GM18502 (cell line): ENCODE results near the gene CPLANE2.
"Not testable (repeated sequence)": the region's sequence is repeated elsewhere in the genome, so short reads cannot be mapped to it uniquely, and the experiment has no call there.

Experiments
- ATAC-seq: cut with Tn5 transposase; IDR thresholded peaks from one replicate; pipeline ENCODE4 v1.9.1; 2021; ENCODE audit warnings: mild to moderate bottlenecking; ENCODE audit not compliant: unreplicated experiment, poor library complexity

Gene CPLANE2

DNA sequence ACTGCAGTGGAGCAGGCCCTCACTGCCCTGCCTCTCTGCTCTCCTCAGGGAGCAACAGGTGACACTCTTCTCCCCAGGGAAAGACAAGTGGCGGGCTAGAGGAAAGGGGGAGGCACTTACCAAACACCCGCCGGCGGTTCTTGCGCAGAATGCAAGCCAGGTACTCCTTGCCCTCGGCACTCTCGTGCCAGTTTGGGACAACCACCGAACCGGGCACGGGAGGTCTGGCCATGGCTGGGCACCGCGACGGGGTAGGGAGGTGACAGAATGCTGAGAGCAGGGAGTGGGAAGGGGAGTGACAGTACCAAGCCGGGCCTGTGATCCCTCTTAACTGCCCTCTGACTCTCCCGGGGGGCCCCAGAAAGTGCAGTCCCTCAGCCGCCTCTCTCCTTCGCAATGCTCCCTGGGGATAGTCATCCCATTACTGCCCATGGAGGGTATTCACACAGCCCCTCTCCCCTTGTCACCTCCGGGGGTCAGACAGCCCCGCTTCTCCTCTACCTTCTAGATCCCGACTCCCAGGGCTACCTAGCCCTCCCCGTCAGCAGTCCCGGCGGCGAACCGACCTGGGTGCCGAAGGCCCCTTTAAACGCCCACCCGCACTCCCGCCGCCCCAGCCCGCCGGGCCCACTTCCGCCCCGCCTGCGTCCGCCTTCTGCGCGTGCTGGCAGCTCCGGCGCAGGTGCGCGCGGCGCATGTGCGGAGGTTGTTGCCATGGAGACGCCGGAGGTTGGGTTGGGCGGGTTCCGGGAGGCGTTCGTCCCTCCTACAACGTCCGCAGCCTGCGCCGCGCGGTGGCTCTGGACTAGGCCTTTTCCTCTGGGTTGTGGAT, at the start of gene CPLANE2:
Gene CPLANE2, minus strand, starts transcription at position 673 of the 832 bp plus-strand sequence. Its CDS starts 441 bp downstream, at position 232.
- ATAC-seq: peak; percentile 80

- ATAC-seq: no peak
Observed at GRCh38 chr1:16286122-16286521, 49.1 kb upstream of the CPLANE2 start.

DNA sequence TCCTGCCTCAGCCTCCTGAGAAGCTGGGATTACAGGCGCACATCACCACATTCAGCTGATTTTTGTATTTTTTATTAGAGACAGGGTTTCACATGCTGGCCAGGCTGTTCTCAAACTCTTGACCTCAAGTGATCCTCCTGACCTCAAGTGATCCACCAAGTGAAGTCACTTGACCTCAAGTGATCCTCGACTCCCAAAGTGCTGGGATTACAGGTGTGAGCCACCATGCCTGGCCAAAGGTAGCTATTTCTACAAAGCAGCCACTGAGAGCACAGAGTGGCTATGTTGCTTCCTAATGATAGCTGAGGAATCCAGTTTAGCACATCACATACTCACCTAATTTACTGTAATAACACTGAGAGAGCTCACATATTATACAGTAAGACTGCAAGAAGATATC, 44.8 kb upstream of the CPLANE2 start:
- no peak for ATAC-seq

DNA sequence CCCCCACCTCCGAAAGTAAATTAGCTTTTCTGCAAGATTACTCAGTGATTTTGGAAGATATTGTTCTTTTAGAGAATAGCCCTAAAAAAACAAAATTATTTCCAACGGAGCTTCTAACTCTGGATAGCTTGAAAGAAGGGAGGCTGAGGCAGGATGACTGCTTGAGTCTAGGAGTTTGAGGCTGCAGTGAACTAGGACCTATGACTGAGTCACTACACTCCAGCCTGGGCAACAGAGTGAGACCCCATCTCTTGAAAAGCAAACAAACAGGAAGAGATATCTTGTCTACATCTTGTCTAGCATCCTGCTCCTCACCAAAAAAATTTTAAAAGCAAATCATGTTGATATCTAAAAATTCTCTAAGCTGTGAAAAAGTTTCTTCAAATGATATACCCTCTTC, 42.2 kb upstream of the CPLANE2 start:
- ATAC-seq: no peak

DNA sequence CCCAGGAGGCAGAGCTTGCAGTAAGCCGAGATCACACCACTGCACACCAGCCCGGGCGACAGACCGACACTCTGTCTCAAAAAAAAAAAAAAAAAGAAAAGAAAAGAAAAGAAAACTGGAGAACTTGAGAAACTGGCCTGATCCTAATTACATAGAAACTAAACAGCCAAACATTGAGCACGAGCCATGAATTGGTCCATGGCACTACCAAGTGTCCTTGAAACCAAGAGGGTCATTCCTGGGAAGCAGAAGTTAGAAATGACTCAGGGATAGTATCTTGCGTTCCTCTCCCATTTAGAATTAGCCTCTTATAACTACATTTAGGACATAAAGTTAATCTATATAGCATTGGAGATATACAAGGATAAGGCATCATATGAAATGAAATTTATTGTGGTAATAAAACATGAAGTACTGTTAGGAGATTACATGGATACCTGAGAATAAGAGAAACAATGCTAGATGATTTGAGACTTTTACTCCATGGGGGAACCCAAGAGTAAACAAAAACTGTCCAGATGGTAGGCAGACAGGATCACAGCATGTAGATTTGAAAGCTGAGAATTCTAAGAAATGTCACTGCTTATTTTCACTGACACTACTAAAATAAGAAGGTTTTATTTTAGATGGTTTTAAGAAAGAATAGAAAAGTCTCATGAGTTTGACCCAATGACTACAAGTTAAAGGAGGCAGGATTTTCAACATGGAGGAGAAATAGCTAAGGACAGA, 39.5 kb upstream of the CPLANE2 start:
- no peak for ATAC-seq

- no peak for ATAC-seq
Observed at GRCh38 chr1:16275591-16275990, 38.6 kb upstream of the CPLANE2 start.

DNA sequence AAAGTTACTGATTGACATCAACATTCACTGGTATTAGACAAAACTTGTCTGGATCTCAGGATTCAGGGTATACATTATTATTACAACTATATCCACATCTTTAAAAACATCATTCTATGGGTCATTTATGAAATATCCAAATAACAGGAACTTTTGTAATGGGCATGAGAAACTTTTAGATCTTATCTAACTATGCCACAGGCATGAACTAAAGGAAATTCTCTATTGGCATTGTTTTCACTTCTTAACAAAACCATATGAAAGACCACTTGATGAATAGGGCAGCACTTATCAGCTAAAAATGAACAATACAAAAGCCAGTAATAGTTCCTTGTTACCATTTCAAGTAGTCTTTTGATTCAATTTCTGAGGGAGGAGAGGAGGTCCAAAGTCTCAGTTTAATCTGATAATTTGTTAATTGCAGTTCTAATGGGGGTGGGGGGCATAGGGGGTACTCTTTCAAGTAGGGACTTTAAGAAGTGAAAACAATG, 30.8 kb upstream of the CPLANE2 start:
- no peak for ATAC-seq

GRCh38 chr1:16266411-16267118, 29.6 kb upstream of the CPLANE2 start:
- ATAC-seq: no peak

DNA sequence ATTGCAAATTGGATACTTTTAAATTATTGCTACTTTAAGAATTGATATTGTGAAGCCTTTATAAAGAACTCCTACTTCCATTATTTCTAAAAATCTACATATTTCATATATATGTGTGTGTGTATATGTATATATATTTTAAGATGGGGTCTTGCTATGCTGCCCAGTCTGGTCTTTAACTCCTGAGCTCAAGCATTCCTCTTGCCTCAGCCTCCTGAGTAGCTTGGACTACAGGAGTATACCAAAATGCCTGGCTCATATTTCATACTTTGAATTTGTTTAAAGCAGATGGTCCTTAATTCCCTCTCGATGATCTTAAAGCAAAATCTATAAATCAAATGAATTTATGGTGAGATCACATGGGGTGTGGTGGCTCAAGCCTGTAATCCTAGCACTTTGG, 25.1 kb upstream of the CPLANE2 start:
- ATAC-seq: no peak

GRCh38 chr1:16260814-16261213, 23.8 kb upstream of the CPLANE2 start:
- ATAC-seq: no peak

DNA sequence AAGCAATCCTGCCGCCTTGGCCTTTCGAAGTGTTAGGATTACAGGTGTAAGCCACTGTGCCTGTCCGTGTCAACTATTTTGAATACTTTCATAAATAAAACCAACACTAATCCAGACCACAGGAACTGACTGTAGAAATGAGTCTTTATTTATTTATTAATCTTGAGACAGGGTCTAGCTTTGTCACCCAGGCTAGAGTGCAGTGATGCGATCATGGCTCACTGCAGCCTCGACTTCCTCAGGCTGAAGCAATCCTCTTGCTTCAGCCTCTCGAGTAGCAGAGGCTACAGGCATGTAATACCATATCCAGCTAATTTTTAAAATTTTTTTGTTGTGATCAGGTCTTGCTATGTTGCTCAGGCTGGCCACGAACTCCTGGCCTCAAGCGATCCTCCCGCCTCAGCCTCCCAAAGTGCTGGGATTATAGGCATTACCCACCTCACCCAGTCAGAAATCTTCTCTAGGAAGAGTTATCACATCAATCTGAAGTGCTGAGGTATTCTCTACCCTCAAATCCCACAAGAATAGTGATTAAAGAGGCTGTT, 21.7 kb upstream of the CPLANE2 start:
- no peak for ATAC-seq

- no peak for ATAC-seq
Observed at GRCh38 chr1:16257968-16258367, 21.0 kb upstream of the CPLANE2 start.

- not testable (repeated sequence) for ATAC-seq
Observed at GRCh38 chr1:16257556-16257955, 20.6 kb upstream of the CPLANE2 start.

- ATAC-seq: no peak
Observed at GRCh38 chr1:16256478-16256877, 19.5 kb upstream of the CPLANE2 start.

- no peak for ATAC-seq
Observed at GRCh38 chr1:16254263-16254928, 17.4 kb upstream of the CPLANE2 start.

DNA sequence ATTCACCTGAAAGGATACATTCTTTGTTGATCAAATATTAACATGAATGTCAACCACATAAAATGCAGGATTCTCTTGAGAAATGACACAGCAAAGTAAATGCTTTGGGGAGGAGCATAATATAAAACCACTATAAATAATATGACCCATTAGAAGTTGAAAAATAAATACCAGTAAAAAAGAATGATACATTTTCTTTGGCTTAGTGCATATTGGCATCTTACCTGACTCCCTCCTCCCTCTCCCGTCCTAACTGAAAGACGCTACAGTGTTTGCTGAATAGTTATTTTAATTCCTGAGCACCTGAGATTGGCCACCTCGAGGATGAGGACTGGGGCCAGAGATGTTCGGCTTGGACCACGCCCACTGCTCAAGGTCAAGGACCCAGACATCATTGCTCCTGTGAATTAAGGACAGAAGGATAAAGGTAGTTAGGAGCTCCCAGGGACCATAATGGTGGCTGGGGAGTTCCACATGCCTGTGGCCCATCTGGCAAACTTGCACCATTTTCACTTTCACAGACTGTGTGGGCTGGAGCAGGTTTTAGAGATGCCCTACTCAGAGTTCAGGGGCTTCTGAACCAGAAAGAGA, 16.4 kb upstream of the CPLANE2 start:
- no peak for ATAC-seq

- no peak for ATAC-seq
Observed at GRCh38 chr1:16252912-16253311, 15.9 kb upstream of the CPLANE2 start.

GRCh38 chr1:16251381-16251780, 14.4 kb upstream of the CPLANE2 start:
- no peak for ATAC-seq

- ATAC-seq: no peak
Observed at GRCh38 chr1:16250524-16251251, 13.7 kb upstream of the CPLANE2 start.
